Measurements from ENCODE around the gene WDR88.

The WDR88 gene

GRCh38 chr19:33191501-33191900, 59.6 kb downstream of the WDR88 start:
- no peaks in the 10 kb centered on the region for H3F3A ChIP-seq (ENCODE audit: control insufficient read depth, insufficient read depth)
- H3K27me3 ChIP-seq (ENCODE audit: control insufficient read depth, low read length): no peaks in the 10 kb centered on the region
- no peaks in the 10 kb centered on the region for H3K9me3 ChIP-seq (ENCODE audit: control insufficient read depth, insufficient read depth, low read length)
- H3K4me2 ChIP-seq (ENCODE audit: low read length): no peak overlapping the region
- TF ChIP-seq EZH2phosphoT487 (IDR thresholded peaks at IDR 0.05; ENCODE audit: borderline replicate concordance, low read length): no peak
- TF ChIP-seq CTCF (IDR thresholded peaks at IDR 0.05; ENCODE audit: low read depth, low read length, poor library complexity, severe bottlenecking): no peak
- no peaks in the 10 kb centered on the region for H4K20me1 ChIP-seq (ENCODE audit: control insufficient read depth, insufficient read depth, low read depth, low read length)
- no peak overlapping the region for H3K4me3 ChIP-seq (ENCODE audit: low read length)
- H3K36me3 ChIP-seq (ENCODE audit: control insufficient read depth, low read length): no peaks in the 10 kb centered on the region
- H3K9me2 ChIP-seq (replicated peaks; ENCODE audit: control insufficient read depth, low read length): no peaks in the 10 kb centered on the region
- H3K4me1 ChIP-seq (ENCODE audit: control insufficient read depth, low read length): no peaks in the 10 kb centered on the region
- no peak overlapping the region for H3K27ac ChIP-seq (ENCODE audit: low read depth, low read length)
- no peaks in the 10 kb centered on the region for H3K79me2 ChIP-seq (ENCODE audit: control insufficient read depth, low read length)

GRCh38 chr19:33192010-33192409, 60.1 kb downstream of the WDR88 start:
- Histone ChIP-seq H3K27me3 (ENCODE audit: control insufficient read depth, low read length) (no peaks in the 10 kb centered on the region), H3K4me1 (ENCODE audit: control insufficient read depth, low read length) (no peaks in the 10 kb centered on the region), H3F3A (ENCODE audit: control insufficient read depth, insufficient read depth) (no peaks in the 10 kb centered on the region), H3K4me3 (ENCODE audit: low read length) (no peak overlapping the region), H3K36me3 (ENCODE audit: control insufficient read depth, low read length) (no peaks in the 10 kb centered on the region), H3K9me2 (replicated peaks; ENCODE audit: control insufficient read depth, low read length) (no peaks in the 10 kb centered on the region), H4K20me1 (ENCODE audit: control insufficient read depth, insufficient read depth, low read depth, low read length) (no peaks in the 10 kb centered on the region), H3K4me2 (ENCODE audit: low read length) (no peak overlapping the region), H3K79me2 (ENCODE audit: control insufficient read depth, low read length) (no peaks in the 10 kb centered on the region), H3K9me3 (ENCODE audit: control insufficient read depth, insufficient read depth, low read length) (no peaks in the 10 kb centered on the region), H3K27ac (ENCODE audit: low read depth, low read length) (no peak overlapping the region)
- TF ChIP-seq CTCF (IDR thresholded peaks at IDR 0.05; ENCODE audit: low read depth, low read length, poor library complexity, severe bottlenecking) (peak; percentile 57), EZH2phosphoT487 (IDR thresholded peaks at IDR 0.05; ENCODE audit: borderline replicate concordance, low read length) (no peak)

DNA sequence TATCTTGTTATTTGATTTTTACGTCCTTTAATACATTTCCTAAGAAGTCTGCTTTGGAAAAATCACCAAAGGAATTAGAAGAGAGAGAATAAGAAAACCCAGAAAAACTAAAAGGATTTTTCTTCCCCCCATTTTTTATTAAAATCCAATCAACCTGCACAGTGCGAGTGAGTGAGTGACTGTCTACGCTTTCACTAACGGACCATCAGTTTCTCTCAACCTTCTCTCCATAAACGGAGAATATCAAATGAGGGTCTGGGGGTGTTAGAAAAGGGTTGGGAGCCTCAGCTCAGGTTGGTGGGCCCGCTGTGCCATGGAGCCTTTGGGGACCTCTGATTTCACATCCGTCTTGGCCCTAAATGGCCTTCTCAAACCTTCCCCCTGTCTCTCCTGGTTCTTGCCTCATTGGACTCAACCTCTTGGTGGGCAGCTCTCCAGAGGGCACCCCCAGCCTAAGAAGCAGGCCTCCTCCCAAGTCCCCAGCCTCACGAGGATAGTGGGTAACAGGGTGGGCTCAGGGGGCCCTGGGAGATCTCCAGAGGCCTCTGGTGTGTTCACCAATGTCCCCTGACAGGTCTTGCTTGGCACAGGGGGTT, 61.5 kb downstream of the WDR88 start:
- TF ChIP-seq CTCF (IDR thresholded peaks at IDR 0.05; ENCODE audit: low read depth, low read length, poor library complexity, severe bottlenecking): no peak
- H3K4me3 ChIP-seq (ENCODE audit: low read length): no peak overlapping the region

More for the DNA sequence above, 61.5 kb downstream of the WDR88 start:
- Histone ChIP-seq H3K27me3 (ENCODE audit: control insufficient read depth, low read length) (no peaks in the 10 kb centered on the region), H3F3A (ENCODE audit: control insufficient read depth, insufficient read depth) (no peaks in the 10 kb centered on the region), H3K4me1 (ENCODE audit: control insufficient read depth, low read length) (no peaks in the 10 kb centered on the region), H3K9me2 (replicated peaks; ENCODE audit: control insufficient read depth, low read length) (no peaks in the 10 kb centered on the region), H3K36me3 (ENCODE audit: control insufficient read depth, low read length) (no peaks in the 10 kb centered on the region), H3K4me2 (ENCODE audit: low read length) (no peak overlapping the region), H4K20me1 (ENCODE audit: control insufficient read depth, insufficient read depth, low read depth, low read length) (no peaks in the 10 kb centered on the region), H3K9me3 (ENCODE audit: control insufficient read depth, insufficient read depth, low read length) (no peaks in the 10 kb centered on the region), H3K79me2 (ENCODE audit: control insufficient read depth, low read length) (no peaks in the 10 kb centered on the region), H3K27ac (ENCODE audit: low read depth, low read length) (no peak overlapping the region)

All from DOHH2 (cell line).